GM23338 (cell line): Measurements from ENCODE around the gene IFNB1. TPM values are rescaled to one million over a fixed set of nuclear protein-coding genes. Genes with fewer than 3 reads are reported as not detected.

Experiments
- ATAC-seq: fragments of 200-7000 bp; cut with Tn5 transposase; 3 replicates; pipeline ENCODE4 v1.9.1; 2020
- DNase-seq: peaks from one replicate; pipeline ENCODE4 v3.0.0-alpha.2; 2015; ENCODE audit warnings: low spot score
- H2AFZ ChIP-seq: fragments of 200-600 bp; sonication (generic); 2 replicates; pipeline ENCODE4 v1.8.0; 2016; ENCODE audit warnings: antibody characterized with exemption, mild to moderate bottlenecking, moderate library complexity
- H3F3A ChIP-seq: fragments of 200-600 bp; sonication (generic); replicated peaks from 2 replicates; pipeline ENCODE4 v1.8.0; 2017; ENCODE audit warnings: antibody characterized with exemption, mixed run types, low read depth
- H3K27ac ChIP-seq: fragments of 200-600 bp; sonication (generic); 2 replicates; pipeline ENCODE4 v1.6.1; 2016; ENCODE audit warnings: low read depth
- H3K27me3 ChIP-seq: fragments of 200-600 bp; sonication (generic); 2 replicates; pipeline ENCODE4 v1.8.0; 2016; ENCODE audit warnings: mild to moderate bottlenecking, mixed run types, moderate library complexity; ENCODE audit not compliant: insufficient read depth
- H3K36me3 ChIP-seq: fragments of 200-600 bp; sonication (generic); 2 replicates; pipeline ENCODE4 v1.8.0; 2016; ENCODE audit warnings: mild to moderate bottlenecking; ENCODE audit not compliant: insufficient read depth
- H3K4me1 ChIP-seq: fragments of 200-600 bp; sonication (generic); 2 replicates; pipeline ENCODE4 v1.8.0; 2016; ENCODE audit warnings: mild to moderate bottlenecking, moderate library complexity; ENCODE audit not compliant: insufficient read depth
- H3K4me2 ChIP-seq: fragments of 200-600 bp; sonication (generic); 2 replicates; pipeline ENCODE4 v1.7.1; 2017; ENCODE audit warnings: mixed run types
- H3K4me3 ChIP-seq: fragments of 200-600 bp; sonication (generic); 2 replicates; pipeline ENCODE4 v1.6.1; 2016; ENCODE audit warnings: mixed run types
- H3K79me2 ChIP-seq: fragments of 200-600 bp; sonication (generic); replicated peaks from 2 replicates; pipeline ENCODE4 v1.8.0; 2017; ENCODE audit warnings: mild to moderate bottlenecking; ENCODE audit not compliant: insufficient read depth
- H3K9me2 ChIP-seq: fragments of 200-600 bp; sonication (generic); 2 replicates; pipeline ENCODE4 v1.8.0; 2017; ENCODE audit not compliant: insufficient read depth
- H4K20me1 ChIP-seq: fragments of 200-600 bp; sonication (generic); replicated peaks from 2 replicates; pipeline ENCODE4 v1.8.0; 2017; ENCODE audit warnings: mild to moderate bottlenecking; ENCODE audit not compliant: insufficient read depth
- H3K27ac Mint-ChIP-seq: 2 replicates; pipeline ENCODE4 v1.8.0; 2020; ENCODE audit warnings: inconsistent platforms, mild to moderate bottlenecking, moderate library complexity, mixed read lengths
- H3K27me3 Mint-ChIP-seq: 3 replicates; pipeline ENCODE4 v1.8.0; 2022; ENCODE audit warnings: low read depth, mild to moderate bottlenecking, moderate library complexity, mixed read lengths, inconsistent platforms; ENCODE audit not compliant: insufficient read depth, poor library complexity
- H3K36me3 Mint-ChIP-seq: 3 replicates; pipeline ENCODE4 v1.8.0; 2021; ENCODE audit warnings: low read depth, mild to moderate bottlenecking, inconsistent platforms, moderate library complexity, mixed read lengths
- H3K4me1 Mint-ChIP-seq: 3 replicates; pipeline ENCODE4 v1.8.0; 2020; ENCODE audit warnings: mild to moderate bottlenecking, inconsistent platforms, mixed read lengths
- H3K4me3 Mint-ChIP-seq: 3 replicates; pipeline ENCODE4 v1.8.0; 2021; ENCODE audit warnings: moderate library complexity, mild to moderate bottlenecking, inconsistent platforms, mixed read lengths
- H3K9me3 Mint-ChIP-seq: 3 replicates; pipeline ENCODE4 v1.8.0; 2020; ENCODE audit warnings: moderate library complexity, mild to moderate bottlenecking, inconsistent platforms, mixed read lengths
- JUNB ChIP-seq: IDR thresholded peaks from one replicate; pipeline ENCODE4 v1.6.1; 2016; ENCODE audit warnings: antibody characterized with exemption; ENCODE audit not compliant: unreplicated experiment
- NANOG ChIP-seq: IDR thresholded peaks from 2 replicates; pipeline ENCODE4 v1.6.1; 2016; ENCODE audit warnings: antibody characterized with exemption, borderline replicate concordance
- ZNF462 ChIP-seq: fragments of 250-450 bp; sonication (Bioruptor Pico); IDR thresholded peaks from 2 replicates; pipeline ENCODE4 v1.5.0; 2020; ENCODE audit warnings: mild to moderate bottlenecking, moderate library complexity
- polyA plus RNA-seq: library from polyadenylated mRNA; unstranded; fragments of >200 nt; fragmentation: Nextera tagmentation; extraction: Ambion mirVana; gene quantifications from 2 replicates; pipeline ENCODE4 v1.2.1, GENCODE V29; 2016
- total RNA-seq: library from RNA; depleted of rRNA; stranded (reverse); fragments of >200 nt; shearing (Covaris generic); gene quantifications from 2 replicates; pipeline ENCODE4 v1.2.3, GENCODE V29; 2014
- TF ChIP-seq, protein P1 (sequence below), 2 experiments: fragments of 200-600 bp in 1 of 2; sonication (generic) in 1 of 2; conservative IDR thresholded peaks; 2 replicates each; pipeline versions ENCODE4 v1.5.1 to v1.6.1; 2016 to 2017; ENCODE audit warnings: antibody characterized with exemption in 2 of 2, low read depth in 2 of 2, mild to moderate bottlenecking in 2 of 2, moderate library complexity in 1 of 2
- TF ChIP-seq, protein P2 (sequence below): IDR thresholded peaks from 2 replicates; pipeline ENCODE4 v1.6.1; 2016; ENCODE audit warnings: antibody characterized with exemption

IFNB1 gene
- total and polyA plus RNA-seq, 2 experiments from 2014 or later: not detected

- no peaks in the 10 kb centered on the region; the same call in 2 of the 3 replicates for H3K4me1 Mint-ChIP-seq
- peak; percentile 88 for DNase-seq
- TF ChIP-seq, protein P1, sequence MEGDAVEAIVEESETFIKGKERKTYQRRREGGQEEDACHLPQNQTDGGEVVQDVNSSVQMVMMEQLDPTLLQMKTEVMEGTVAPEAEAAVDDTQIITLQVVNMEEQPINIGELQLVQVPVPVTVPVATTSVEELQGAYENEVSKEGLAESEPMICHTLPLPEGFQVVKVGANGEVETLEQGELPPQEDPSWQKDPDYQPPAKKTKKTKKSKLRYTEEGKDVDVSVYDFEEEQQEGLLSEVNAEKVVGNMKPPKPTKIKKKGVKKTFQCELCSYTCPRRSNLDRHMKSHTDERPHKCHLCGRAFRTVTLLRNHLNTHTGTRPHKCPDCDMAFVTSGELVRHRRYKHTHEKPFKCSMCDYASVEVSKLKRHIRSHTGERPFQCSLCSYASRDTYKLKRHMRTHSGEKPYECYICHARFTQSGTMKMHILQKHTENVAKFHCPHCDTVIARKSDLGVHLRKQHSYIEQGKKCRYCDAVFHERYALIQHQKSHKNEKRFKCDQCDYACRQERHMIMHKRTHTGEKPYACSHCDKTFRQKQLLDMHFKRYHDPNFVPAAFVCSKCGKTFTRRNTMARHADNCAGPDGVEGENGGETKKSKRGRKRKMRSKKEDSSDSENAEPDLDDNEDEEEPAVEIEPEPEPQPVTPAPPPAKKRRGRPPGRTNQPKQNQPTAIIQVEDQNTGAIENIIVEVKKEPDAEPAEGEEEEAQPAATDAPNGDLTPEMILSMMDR (conservative IDR thresholded peaks at IDR 0.05; ENCODE audit: low read depth in 2 of 2): peak; percentile 93 to 98
- TF ChIP-seq, protein P2, sequence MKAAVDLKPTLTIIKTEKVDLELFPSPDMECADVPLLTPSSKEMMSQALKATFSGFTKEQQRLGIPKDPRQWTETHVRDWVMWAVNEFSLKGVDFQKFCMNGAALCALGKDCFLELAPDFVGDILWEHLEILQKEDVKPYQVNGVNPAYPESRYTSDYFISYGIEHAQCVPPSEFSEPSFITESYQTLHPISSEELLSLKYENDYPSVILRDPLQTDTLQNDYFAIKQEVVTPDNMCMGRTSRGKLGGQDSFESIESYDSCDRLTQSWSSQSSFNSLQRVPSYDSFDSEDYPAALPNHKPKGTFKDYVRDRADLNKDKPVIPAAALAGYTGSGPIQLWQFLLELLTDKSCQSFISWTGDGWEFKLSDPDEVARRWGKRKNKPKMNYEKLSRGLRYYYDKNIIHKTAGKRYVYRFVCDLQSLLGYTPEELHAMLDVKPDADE: no peak
- TF ChIP-seq ZNF462: no peak
- TF ChIP-seq NANOG: no peak
- TF ChIP-seq JUNB: no peak
Observed at GRCh38 chr9:21110708-21111576, 33.2 kb upstream of the IFNB1 start.

More at GRCh38 chr9:21110708-21111576, 33.2 kb upstream of the IFNB1 start:
- no peaks in the 10 kb centered on the region for H3K79me2 ChIP-seq
- no peak overlapping the region for H3K4me3 Mint-ChIP-seq
- no peak overlapping the region for H3K27ac ChIP-seq
- H3F3A ChIP-seq: no peaks in the 10 kb centered on the region
- no peaks in the 10 kb centered on the region for H3K4me1 ChIP-seq
- no peaks in the 10 kb centered on the region for H3K9me3 Mint-ChIP-seq
- H3K27me3 Mint-ChIP-seq: no peaks in the 10 kb centered on the region
- no peak overlapping the region for H2AFZ ChIP-seq
- H3K36me3 Mint-ChIP-seq: no peaks in the 10 kb centered on the region
- peak; percentile 98 for ATAC-seq
- no peak overlapping the region for H3K4me2 ChIP-seq
- no peaks in the 10 kb centered on the region for H3K36me3 ChIP-seq
- no peaks in the 10 kb centered on the region for H4K20me1 ChIP-seq
- H3K27me3 ChIP-seq: no peaks in the 10 kb centered on the region
- H3K27ac Mint-ChIP-seq: no peak overlapping the region
- no peaks in the 10 kb centered on the region for H3K9me2 ChIP-seq
- H3K4me3 ChIP-seq: no peak overlapping the region
